GM19035 (cell line): ENCODE measurements around the gene TSPAN32.

Experiments
- ATAC-seq: cut with Tn5 transposase; IDR thresholded peaks from one replicate; pipeline ENCODE4 v1.9.1; 2021; ENCODE audit not compliant: unreplicated experiment

Gene TSPAN32

GRCh38 chr11:2266586-2267305 is 35.1 kb upstream of the TSPAN32 start:
- ATAC-seq, result no peak

GRCh38 chr11:2267306-2267850 is 34.4 kb upstream of the TSPAN32 start:
- ATAC-seq, result no peak

DNA sequence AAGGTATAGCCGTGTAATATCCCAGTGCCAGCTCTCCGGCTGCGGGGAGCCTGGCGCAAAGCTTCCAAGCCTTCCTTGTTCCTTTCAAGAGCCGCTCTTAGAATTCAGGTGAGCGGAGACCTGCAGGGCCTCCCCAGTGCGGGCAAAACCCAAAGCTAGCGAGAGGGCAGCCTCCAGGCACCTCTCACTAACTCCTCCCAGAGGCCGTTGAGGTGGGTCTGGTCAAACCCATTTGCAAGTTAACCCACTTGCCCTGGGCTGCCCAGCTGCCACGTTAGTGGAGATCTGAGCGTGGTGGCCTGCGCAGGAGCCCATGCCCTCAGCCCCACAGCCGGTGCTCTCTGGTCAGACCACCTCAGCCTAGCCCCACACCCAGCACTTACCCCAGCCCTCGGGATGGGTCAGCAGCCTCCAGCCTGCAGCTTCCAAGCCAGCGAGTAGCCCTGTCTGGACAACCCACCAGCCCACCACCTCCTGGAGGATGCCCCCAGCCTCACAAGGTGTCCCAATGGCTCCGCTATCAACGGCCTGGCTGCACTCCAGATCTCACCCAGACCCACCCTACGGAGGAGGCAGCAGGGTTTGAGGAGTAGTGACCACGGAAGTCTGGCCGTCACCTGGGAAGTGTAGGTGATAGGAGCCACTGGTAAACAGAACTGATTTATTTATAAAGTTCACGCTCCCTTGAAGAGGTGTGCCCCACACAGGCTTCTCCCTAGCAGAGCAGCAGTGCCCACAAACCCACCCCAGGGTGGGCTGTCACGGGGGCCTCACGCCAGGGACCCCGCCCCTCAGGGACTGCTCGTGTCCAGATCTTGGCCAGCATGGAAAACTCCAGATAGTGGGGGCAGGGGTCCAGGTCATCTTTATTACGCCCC is 33.7 kb upstream of the TSPAN32 start:
- ATAC-seq, result no peak

DNA sequence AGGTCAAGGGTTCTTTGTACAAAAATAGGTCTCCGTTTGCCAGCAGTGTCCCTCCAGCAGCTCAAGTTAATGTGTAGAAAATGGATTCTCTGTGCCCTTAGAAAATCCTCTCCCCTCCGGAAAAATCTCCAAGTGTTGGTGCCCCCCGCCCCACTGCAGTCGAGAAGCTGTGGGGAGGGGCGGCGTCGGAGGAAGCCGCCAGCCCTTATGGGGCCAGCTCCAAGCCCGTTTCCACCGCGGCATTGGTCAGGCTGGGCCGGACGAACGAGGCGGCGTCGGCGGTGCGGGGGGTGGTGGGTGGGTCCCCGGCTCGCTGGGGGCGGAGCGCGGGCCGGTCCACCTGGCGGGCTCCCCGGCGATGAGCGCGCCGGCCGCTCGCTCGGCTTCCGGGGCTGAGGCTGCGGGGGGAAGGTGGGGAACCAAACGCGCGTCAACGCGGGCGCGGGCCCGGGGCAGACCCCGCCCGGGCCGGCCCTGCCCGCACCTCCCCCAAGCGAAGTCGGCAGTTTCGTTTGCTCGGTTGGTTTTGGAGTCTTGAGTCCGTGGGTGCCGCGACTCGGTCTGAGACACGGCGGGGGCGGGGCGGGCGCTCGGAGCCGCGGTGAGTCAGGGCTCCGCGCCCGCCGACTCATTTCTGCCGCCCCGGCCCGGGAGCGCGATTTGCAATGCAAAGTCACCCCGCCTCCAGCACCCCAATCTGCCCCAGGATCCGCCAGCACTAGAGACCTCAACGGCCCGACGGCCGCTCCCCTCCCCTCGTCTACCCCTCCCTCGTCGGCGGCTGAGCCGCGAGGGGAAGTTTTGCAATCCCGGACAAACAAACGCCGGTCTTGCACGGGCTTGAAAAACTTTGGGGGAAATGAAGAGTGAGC is 32.8 kb upstream of the TSPAN32 start:
- no peak for ATAC-seq

DNA sequence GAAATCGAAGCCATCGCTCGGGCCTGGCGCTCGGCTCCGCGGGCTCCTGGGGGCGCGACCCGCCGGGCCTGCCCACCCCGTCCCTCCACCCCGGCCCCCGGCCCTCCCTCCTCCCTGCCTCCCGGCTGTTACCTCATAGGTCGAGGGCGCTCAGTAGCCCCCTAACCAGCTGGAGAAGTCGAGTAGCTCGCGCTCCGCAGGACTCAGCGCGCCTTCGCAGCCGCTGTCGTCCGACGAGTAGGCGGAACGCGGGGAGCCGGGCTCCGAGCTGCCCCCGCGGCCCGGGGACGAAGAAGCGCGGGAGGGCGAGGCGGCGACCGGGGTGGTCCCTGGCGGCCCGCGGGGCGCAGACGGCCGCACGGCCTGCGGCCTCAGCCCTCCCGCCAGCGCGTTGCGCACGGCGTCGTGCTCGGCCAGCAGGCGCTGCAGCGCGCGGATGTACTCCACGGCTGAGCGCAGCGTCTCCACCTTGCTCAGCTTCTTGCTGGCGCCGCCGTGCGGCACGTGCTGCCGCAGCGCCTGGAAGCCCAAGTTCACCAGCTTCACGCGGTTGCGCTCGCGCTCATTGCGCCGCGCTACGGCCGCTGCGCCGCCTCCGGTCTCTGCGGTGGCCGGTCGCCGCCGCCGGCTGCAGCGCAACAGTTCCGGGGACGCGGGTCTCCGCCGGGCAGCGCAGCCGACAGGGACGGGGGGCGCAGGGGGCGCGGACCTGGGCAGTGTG is 32.1 kb upstream of the TSPAN32 start:
- ATAC-seq, result no peak

DNA sequence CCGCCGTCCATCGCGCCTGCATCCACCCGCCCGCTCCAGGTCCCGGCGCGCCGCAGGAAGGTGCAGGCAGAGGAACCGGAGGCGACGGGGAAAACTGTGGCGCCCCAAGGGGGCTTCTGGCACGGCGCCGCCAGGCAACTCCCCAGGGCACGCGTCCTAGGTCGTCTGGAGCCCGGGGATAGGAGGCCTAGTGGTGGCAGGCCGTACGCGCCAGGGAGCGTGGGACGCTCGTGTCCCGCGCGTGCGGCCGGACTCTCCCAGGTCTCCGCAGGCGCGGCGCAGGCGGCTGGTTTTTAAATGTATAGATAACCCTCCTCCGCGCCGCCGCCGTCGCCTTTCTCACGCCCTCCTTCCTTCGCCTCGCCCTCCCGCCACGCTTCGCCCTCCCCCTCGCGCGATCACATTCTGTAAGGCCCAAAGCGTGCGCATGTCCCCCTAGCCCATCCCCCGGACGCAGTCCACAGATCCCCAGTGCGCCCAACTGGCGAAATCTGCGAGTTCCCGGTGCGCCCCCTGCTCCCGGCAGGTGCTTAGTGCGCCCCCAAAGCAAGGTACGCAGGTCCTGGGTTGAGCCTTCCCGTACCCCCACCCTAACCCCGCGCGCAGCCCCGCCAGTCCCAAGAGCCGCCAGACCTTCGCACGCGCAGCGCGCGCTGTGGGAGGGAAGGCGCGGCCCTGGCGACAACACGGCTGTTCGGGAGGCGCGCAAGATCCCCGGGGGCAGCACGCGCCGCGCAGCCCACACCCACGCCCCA is 31.3 kb upstream of the TSPAN32 start, which contains the start of gene ASCL2:
Gene ASCL2, minus strand, starts transcription at position 267 of the 755 bp plus-strand sequence. Its CDS starts 256 bp downstream, at position 11.
- ATAC-seq, result no peak

DNA sequence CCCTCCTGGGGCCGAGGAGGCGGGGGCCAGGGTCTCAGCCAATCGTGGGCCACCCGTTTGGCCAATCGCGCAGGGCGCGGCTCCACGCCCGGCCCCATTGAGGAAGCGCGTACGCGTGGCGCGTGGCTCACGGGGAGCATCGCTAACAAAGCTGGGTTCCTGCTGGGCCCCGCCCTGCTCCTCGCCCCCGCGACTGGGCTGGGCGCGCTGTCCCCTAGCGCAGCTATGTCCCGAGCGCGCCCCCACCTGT is 30.8 kb upstream of the TSPAN32 start:
- no peak for ATAC-seq

GRCh38 chr11:2271327-2272227 is 30.2 kb upstream of the TSPAN32 start:
- ATAC-seq, result no peak

GRCh38 chr11:2272228-2272945 is 29.4 kb upstream of the TSPAN32 start:
- no peak for ATAC-seq

GRCh38 chr11:2272946-2273280 is 28.9 kb upstream of the TSPAN32 start:
- no peak for ATAC-seq

GRCh38 chr11:2273311-2273710 is 28.5 kb upstream of the TSPAN32 start:
- ATAC-seq, result no peak

GRCh38 chr11:2273771-2274170 is 28.0 kb upstream of the TSPAN32 start:
- no peak for ATAC-seq

- no peak for ATAC-seq
Observed at GRCh38 chr11:2275334-2276279, 26.2 kb upstream of the TSPAN32 start.

GRCh38 chr11:2276280-2277007 is 25.4 kb upstream of the TSPAN32 start:
- no peak for ATAC-seq

DNA sequence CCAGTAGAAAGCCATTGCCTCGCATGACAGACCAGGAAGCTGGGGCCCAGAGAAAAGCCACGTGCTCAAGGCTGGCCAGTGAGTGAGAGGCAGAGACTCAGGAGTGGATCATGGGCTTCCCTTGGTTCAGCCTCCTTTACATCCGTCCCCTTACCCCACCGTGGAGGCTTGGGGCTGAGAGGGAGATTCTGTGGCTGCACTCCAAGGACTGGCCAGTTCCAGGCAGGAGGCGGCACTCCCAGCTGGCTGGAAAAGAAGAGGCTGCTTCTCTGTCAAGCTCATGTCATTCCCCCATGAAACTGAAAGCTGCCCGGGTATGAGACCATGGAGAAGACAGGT is 24.8 kb upstream of the TSPAN32 start:
- no peak for ATAC-seq

- no peak for ATAC-seq
Observed at GRCh38 chr11:2277933-2278523, 23.8 kb upstream of the TSPAN32 start.
